Stomach smooth muscle (tissue), 2 donors: ENCODE results near the gene ETV2.
"Not testable (repeated sequence)": the region's sequence is repeated elsewhere in the genome, so short reads cannot be mapped to it uniquely, and the experiment has no call there.

Experiments
- H3K27ac ChIP-seq: one replicate; pipeline ENCODE4 v1.7.0; 2013; ENCODE audit warnings: mild to moderate bottlenecking, low read length, inconsistent platforms
- H3K27me3 ChIP-seq, 2 donors: one replicate each; pipeline ENCODE4 v1.7.0; 2013; ENCODE audit warnings: low read length in 2 of 2; ENCODE audit not compliant: insufficient read depth in 2 of 2, control insufficient read depth in 1 of 2
- H3K36me3 ChIP-seq, 2 donors: one replicate each; pipeline ENCODE4 v1.7.0; 2013; ENCODE audit warnings: low read length in 2 of 2; ENCODE audit not compliant: control insufficient read depth in 2 of 2, insufficient read depth in 2 of 2
- H3K4me1 ChIP-seq: one replicate; pipeline ENCODE4 v1.7.0; 2013; ENCODE audit warnings: low read length; ENCODE audit not compliant: control insufficient read depth, insufficient read depth
- H3K4me3 ChIP-seq, 2 donors: one replicate each; pipeline ENCODE4 v1.7.0; 2013; ENCODE audit warnings: low read length in 2 of 2
- H3K9ac ChIP-seq, 2 donors: one replicate each; pipeline ENCODE4 v1.7.0; 2013; ENCODE audit warnings: low read length in 2 of 2, mild to moderate bottlenecking in 1 of 2
- H3K9me3 ChIP-seq, 2 donors: one replicate each; pipeline ENCODE4 v1.7.0; 2013; ENCODE audit warnings: low read length in 2 of 2; ENCODE audit not compliant: control insufficient read depth in 2 of 2
- donor health status: healthy.
- donor health status: Pancreatic carcinoma.

ETV2 gene

DNA sequence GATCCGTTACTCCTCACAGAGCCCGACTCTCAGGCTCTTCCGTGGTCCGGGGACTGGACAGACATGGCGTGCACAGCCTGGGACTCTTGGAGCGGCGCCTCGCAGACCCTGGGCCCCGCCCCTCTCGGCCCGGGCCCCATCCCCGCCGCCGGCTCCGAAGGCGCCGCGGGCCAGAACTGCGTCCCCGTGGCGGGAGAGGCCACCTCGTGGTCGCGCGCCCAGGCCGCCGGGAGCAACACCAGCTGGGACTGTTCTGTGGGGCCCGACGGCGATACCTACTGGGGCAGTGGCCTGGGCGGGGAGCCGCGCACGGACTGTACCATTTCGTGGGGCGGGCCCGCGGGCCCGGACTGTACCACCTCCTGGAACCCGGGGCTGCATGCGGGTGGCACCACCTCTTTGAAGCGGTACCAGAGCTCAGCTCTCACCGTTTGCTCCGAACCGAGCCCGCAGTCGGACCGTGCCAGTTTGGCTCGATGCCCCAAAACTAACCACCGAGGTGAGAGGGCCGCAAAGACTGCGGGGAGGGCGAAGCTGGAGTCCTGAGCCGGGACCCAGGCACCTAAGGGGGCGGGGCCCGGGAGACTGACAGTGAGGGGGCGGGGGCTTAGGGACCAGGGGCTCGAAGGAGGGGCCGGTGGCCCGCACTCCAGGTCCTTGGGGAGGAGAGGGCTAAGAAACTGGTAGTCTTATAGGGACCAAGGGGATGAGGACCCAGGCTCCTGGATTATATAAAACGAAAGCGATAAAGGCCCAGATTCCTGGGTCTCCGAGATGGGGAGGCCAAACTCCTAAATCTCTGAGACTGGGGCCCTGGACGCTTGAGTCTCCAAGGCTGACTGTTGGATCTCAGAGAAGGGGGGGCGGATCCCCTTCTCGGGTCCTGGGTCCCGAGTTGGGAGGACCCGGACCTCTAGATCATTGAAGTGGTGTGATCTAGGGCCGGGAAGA is 2.0 kb downstream of the ETV2 start:
- Histone ChIP-seq H3K9ac (peak overlapping the region; percentile 67 to 71), H3K4me3 (peak overlapping the region; percentile 79 to 81), H3K36me3 (no peaks in the 10 kb centered on the region), H3K4me1 (peaks cover 20% of the 10 kb centered on the region), H3K27ac (peak overlapping the region; percentile 80), H3K9me3 (no peaks in the 10 kb centered on the region), H3K27me3 (no peaks in the 10 kb centered on the region)

- Histone ChIP-seq H3K9ac (peak overlapping the region; percentile 67 to 71), H3K4me3 (peak overlapping the region; percentile 79 to 81), H3K27me3 (no peaks in the 10 kb centered on the region), H3K27ac (peak overlapping the region; percentile 80), H3K36me3 (no peaks in the 10 kb centered on the region), H3K4me1 (peaks cover 29% of the 10 kb centered on the region), H3K9me3 (no peaks in the 10 kb centered on the region)
Observed at GRCh38 chr19:35644206-35644986, 2.9 kb downstream of the ETV2 start.

GRCh38 chr19:35644987-35645679 is 3.6 kb downstream of the ETV2 start:
- Histone ChIP-seq H3K4me1 (peaks cover 33% of the 10 kb centered on the region), H3K9ac (peak overlapping the region; percentile 51 to 55), H3K4me3 (peak overlapping the region; percentile 79 to 81), H3K9me3 (no peaks in the 10 kb centered on the region), H3K27ac (peak overlapping the region; percentile 80), H3K36me3 (no peaks in the 10 kb centered on the region), H3K27me3 (no peaks in the 10 kb centered on the region)

GRCh38 chr19:35645680-35646511 is 4.4 kb downstream of the ETV2 start:
- Histone ChIP-seq H3K4me1 (peaks cover 33% of the 10 kb centered on the region), H3K9ac (peak overlapping the region in 1 of 2 donors; percentile 55), H3K27me3 (no peaks in the 10 kb centered on the region), H3K9me3 (no peaks in the 10 kb centered on the region), H3K36me3 (no peaks in the 10 kb centered on the region), H3K27ac (peak overlapping the region; percentile 80), H3K4me3 (peak overlapping the region; percentile 79 to 81)

DNA sequence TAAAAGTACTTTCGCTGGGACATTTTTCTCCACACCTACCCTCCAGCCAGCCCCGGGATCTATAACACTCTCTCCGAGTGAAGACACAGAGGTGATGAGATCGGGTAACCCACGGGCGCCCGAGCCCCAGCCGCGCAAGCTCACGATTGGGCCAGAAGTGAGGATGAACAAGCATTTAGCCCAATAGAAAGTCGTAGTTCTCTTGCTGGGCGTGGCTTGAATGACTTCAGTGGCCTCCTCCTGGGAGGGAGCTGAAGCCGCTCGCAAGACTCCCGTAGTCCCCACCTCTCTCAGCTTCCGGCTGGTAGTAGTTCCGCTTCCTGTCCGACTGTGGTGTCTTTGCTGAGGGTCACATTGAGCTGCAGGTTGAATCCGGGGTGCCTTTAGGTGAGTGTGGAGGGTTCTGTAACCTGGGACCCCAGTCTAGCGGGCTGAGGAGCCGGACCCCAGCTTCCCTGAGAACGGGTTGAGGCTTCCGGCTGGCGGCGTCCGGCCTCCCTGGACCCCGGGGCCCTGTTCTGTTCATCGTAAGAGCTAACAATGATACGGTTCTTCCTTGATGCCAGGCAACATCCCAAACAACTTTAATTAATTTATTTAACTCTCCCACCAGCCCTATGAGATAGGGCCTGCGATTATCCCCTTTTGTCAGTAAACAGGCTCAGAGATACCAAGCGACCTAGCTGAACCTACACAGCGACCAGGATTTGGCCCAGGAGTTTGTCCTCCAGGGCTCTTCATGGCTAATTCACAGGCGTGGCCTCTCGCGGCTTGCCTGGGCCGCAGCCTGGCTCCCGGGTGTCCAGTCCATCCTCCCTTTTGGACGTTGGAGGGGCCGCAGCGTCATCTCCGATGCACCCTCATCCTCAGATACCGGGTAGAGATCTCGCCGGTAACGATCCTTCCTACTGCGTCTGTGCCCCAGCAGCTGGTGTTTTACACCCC is 6.7 kb downstream of the ETV2 start, which contains the start of gene COX6B1:
TSS of gene COX6B1 (plus strand) at position 307 of the 945 bp plus-strand sequence. CDS start 2,921 bp downstream, outside the sequence.
- H3K27me3 ChIP-seq = no peaks in the 10 kb centered on the region
- H3K9ac ChIP-seq = peak within 1 kb of the TSS; percentile 89 to 95
- peak within 1 kb of the TSS; percentile 86 for H3K27ac ChIP-seq
- H3K4me1 ChIP-seq = peaks cover 32% of the 10 kb centered on the region
- no peaks in the 10 kb centered on the region for H3K9me3 ChIP-seq
- H3K36me3 ChIP-seq = peaks cover 4 to 5% of the 10 kb centered on the region in 2 donors
- H3K4me3 ChIP-seq = peak within 1 kb of the TSS; percentile 81 to 95

DNA sequence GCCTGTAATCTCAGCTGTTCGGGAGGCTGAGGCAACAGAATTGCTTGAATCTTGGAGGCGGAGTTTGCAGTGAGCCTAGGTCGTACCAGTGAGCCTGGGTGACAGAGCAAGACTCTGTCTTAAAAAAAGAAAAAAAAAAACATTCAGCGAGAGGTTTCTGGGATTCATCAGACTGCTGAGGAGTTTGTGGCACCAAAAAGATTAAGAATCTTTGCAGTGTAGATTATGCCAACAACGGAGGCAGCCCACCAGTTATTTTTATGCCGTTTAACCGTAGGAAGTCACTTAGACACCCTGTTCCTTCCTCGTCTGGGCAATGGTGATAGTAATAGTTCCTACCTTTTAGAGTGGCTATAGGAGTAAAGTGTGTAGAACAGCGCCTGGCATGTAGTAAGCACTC is 9.0 kb downstream of the ETV2 start:
- H3K36me3 ChIP-seq = peaks cover 13 to 22% of the 10 kb centered on the region in 2 donors
- no peak overlapping the region for H3K27ac ChIP-seq
- no peak overlapping the region for H3K4me3 ChIP-seq
- no peaks in the 10 kb centered on the region for H3K9me3 ChIP-seq
- H3K4me1 ChIP-seq = peaks cover 19% of the 10 kb centered on the region
- peak overlapping the region in 1 of 2 donors; percentile 21 for H3K9ac ChIP-seq
- H3K27me3 ChIP-seq = no peaks in the 10 kb centered on the region

DNA sequence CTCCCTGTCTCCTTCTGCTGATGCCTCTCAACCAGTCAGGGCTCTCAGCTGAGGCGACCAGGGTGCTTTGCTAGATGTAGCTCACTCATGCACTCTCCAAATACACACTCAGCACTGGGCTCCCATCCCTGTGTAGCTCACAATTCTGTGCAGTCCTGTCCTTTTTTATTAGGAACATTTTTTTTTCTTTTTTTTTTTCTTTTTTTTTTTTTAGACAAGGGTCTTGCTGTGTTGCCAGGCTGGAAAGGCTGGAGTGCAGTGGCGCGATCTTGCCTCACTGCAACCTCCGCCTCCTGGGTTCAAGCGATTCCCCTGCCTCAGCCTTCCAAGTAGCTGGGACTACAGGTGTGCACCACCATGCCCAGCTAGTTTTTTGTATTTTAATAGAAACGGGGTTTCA is 13.3 kb downstream of the ETV2 start:
- not testable (repeated sequence) for H3K4me3 ChIP-seq, H3K9ac ChIP-seq, H3K9me3 ChIP-seq, H3K27me3 ChIP-seq, H3K4me1 ChIP-seq, H3K27ac ChIP-seq
- peaks cover 34 to 46% of the 10 kb centered on the region in 2 donors for H3K36me3 ChIP-seq

DNA sequence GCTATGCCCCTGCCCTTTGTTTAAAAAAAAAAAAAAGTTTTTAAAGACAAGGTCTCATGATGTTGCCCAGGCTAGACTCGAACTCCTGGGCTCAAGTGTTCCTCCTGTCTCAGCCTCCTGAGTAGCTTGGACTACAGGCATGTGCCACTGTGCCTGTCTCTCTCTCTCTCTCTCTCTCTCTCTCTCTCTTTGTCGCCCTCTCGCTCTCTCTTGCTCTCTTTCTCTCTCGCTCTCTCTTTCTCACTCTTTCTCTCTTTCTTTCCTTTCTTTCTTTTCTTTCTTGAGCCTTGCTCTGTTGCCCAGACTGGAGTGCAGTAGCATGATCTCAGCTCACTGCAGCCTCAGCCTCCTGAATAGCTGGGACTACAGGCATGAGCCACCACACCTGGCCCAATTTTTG is 14.1 kb downstream of the ETV2 start:
- Histone ChIP-seq H3K9ac (no peak overlapping the region), H3K27me3 (no peaks in the 10 kb centered on the region), H3K4me1 (no peaks in the 10 kb centered on the region), H3K36me3 (peaks cover 34 to 46% of the 10 kb centered on the region in 2 donors), H3K4me3 (no peak overlapping the region), H3K27ac (no peak overlapping the region), H3K9me3 (no peaks in the 10 kb centered on the region)

GRCh38 chr19:35656700-35657099 is 15.2 kb downstream of the ETV2 start:
- H3K9ac ChIP-seq = no peak overlapping the region
- H3K27me3 ChIP-seq = no peaks in the 10 kb centered on the region
- no peak overlapping the region for H3K27ac ChIP-seq
- H3K36me3 ChIP-seq = peaks cover 31 to 48% of the 10 kb centered on the region in 2 donors
- no peak overlapping the region for H3K4me3 ChIP-seq
- H3K9me3 ChIP-seq = no peaks in the 10 kb centered on the region
- no peaks in the 10 kb centered on the region for H3K4me1 ChIP-seq
